Suprapubic skin (tissue), 4 donors: ENCODE results near the gene M1AP.

Source experiments
- POLR2A ChIP-seq, 2 donors: fragments of 450-650 bp; IDR thresholded peaks; one replicate each; pipeline ENCODE4 v1.6.1; 2017; ENCODE audit warnings: antibody characterized with exemption in 2 of 2, mild to moderate bottlenecking in 2 of 2, moderate library complexity in 2 of 2
- POLR2AphosphoS5 ChIP-seq, 3 donors: sonication (generic); formaldehyde crosslinking; IDR thresholded peaks; one replicate each; pipeline ENCODE4 v1.6.1; 2017; ENCODE audit warnings: antibody characterized with exemption in 3 of 3
- TF ChIP-seq, protein P1 (sequence below), 2 donors: fragments of 200-600 bp in 1 of 2; fragments of 450-650 bp in 1 of 2; sonication (generic) in 1 of 2; IDR thresholded peaks; one replicate each; pipeline ENCODE4 v1.5.1; 2016 to 2019; ENCODE audit warnings: antibody characterized with exemption in 2 of 2, mild to moderate bottlenecking in 1 of 2, moderate library complexity in 1 of 2

DNA sequence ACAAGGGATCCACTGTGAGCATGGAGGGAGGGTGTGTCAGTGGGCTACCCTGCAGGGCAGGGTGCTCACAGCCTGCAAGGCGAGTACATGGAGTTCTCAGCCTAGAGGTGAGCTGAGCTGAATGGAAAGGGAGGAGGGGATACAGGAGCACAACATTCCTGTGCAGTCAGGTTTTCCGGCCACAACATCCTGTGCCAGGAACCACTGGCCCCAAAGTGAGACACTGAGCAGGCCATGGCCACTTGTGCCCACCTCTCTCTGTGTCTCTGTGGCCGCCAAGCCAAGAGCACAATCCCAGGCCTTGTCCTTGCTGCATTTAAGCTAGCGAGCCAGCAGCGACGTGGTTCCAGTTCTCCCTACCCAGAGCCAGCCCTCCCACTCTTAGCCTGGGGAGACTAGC is 87.5 kb downstream of the M1AP start:
- TF ChIP-seq POLR2AphosphoS5 (IDR thresholded peaks at IDR 0.05) (no peak), POLR2A (IDR thresholded peaks at IDR 0.05) (no peak)
- TF ChIP-seq, protein P1, sequence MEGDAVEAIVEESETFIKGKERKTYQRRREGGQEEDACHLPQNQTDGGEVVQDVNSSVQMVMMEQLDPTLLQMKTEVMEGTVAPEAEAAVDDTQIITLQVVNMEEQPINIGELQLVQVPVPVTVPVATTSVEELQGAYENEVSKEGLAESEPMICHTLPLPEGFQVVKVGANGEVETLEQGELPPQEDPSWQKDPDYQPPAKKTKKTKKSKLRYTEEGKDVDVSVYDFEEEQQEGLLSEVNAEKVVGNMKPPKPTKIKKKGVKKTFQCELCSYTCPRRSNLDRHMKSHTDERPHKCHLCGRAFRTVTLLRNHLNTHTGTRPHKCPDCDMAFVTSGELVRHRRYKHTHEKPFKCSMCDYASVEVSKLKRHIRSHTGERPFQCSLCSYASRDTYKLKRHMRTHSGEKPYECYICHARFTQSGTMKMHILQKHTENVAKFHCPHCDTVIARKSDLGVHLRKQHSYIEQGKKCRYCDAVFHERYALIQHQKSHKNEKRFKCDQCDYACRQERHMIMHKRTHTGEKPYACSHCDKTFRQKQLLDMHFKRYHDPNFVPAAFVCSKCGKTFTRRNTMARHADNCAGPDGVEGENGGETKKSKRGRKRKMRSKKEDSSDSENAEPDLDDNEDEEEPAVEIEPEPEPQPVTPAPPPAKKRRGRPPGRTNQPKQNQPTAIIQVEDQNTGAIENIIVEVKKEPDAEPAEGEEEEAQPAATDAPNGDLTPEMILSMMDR (IDR thresholded peaks at IDR 0.05): no peak
